ENCODE results near the gene RAI2.
A peak's percentile ranks its signal among the peaks of the same experiment; 100 is the strongest.

Gene RAI2

GRCh38 chrX:17860811-17861488 lies at the start of gene RAI2:
RAI2 (minus strand) TSS chrX:17861298; CDS start chrX:17802010, 59,288 bp downstream.
- DNase-seq: peak; percentile 23

GRCh38 chrX:17888421-17888820 lies 27.3 kb upstream of the RAI2 start:
- DNase-seq: no peak

DNA sequence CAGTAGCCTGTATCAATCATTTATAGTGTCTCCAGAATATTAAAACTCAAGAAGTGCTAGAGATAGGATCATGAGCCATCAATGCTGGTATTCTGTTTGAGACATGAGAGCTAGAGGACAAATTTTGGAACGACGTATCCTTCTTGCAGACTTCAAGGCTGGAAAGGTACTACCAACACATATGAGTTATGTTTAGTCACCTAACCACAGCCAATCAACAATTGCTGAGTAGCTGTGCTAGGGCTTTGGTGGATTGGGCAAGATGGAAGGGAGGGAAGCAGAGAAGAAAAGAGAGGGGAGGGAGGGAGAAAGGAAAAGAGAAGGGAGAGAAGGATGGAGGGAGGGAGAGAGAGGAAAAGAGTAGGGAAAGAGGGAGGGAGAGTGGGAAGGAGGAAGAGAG lies 21.6 kb upstream of the RAI2 start:
- DNase-seq: no peak

DNA sequence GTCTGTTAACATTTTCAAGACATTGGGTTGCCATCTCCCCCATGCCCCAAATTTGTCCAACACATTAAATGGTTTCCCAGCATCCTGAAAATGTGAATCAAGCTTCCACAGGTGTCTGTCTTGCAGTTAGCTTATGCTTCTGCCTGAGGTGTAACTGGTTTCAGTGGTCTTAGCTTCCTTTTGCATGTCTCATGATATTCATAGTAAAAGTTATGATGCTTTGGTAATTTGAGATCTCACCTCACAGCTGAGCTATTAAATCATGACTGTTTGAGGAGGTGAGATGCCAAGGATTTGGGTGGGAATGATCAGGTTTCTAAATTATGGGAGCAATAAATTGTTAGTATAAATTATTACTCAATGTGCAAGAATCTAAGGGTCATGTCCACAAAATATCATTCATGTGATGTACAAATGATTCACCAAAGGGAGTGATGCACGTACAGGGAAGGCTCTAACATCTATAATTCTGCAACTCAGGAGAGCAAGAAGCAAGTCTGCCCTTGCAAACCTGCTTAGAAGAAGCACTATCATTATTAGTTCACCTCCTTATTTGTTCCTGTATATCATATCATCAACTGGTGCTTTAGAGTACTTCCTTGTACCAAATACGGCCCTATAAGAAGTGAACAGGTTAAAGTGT lies 17.1 kb upstream of the RAI2 start:
- DNase-seq: no peak

DNA sequence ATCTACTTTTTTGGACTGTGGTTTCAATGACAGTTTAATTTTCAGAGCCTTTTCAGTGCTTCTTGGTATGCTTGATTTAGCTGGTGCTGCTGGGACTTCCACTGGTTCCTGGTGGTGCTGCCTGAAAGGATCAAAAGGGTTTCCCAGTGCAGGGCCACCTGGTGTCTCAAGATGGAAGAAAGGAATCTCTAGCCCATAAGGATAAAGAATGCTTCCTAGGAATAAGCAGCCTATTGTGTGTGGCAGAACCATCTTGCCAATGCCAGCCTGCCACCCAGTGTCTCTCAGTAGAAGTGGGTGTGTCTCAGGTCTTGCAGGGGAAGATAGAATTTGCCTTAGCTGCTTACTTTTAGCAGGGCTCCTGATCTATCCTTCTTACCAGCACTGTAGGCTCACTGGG lies 15.0 kb upstream of the RAI2 start:
- no peak for DNase-seq

GRCh38 chrX:17869580-17869979 lies 8.5 kb upstream of the RAI2 start:
- no peak for DNase-seq

GRCh38 chrX:17861489-17862011 lies 452 bp upstream of the RAI2 start:
- DNase-seq: no peak

DNA sequence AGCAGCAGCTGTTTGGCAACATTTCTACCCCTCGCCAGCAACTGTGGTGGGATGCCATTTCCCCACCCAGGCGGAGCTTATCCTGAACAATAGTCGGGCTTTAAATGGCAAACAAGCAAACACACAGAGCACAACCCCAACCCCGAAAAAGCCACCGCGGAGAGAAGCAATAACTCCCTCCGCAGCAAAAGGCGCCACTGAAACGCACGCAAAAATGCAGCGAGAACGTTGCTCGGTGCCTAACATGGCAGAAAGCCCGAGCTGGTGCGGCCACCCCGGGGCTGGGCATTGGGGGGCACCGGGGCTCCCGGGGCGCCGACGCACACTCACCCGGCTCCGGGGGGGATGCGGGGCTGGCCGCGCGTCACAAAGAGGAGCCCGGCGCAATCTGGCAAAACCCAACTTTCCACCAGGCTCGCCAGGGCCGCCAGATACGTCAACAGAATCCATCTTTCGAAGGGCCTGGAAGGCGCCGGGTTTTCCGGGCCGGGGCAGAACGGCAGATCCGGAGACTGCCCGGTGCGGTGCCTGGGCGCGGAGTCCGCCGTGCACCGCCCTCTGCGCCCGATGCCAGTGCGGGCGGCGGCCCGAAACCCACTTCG lies 818 bp downstream of the RAI2 start:
- DNase-seq: no peak

GRCh38 chrX:17859609-17860178 lies 1.4 kb downstream of the RAI2 start:
- no peak for DNase-seq

DNA sequence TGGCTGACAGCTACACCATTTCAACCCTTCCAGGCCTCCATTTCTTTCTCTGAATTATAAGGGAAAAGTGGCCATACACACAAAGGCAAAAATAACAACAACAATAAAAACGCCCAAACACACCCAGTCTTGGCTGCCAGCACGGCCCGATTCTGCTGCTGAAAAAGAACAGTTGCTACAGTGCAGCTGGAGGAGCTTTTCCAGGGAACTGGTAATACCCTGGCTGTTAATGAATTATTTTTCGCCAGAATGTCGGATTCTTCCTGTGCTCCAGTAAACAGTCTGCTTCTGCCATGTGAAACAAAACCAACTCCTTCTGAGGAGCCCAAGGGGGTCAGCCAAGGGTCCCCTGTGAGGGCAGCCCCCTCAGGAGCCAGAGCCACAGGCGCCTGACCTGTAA lies 6.6 kb downstream of the RAI2 start:
- DNase-seq: no peak

GRCh38 chrX:17854069-17854468 lies 7.0 kb downstream of the RAI2 start:
- no peak for DNase-seq

- no peak for DNase-seq
These were observed 9.2 kb downstream of the RAI2 start for GRCh38 chrX:17851874-17852273.

DNA sequence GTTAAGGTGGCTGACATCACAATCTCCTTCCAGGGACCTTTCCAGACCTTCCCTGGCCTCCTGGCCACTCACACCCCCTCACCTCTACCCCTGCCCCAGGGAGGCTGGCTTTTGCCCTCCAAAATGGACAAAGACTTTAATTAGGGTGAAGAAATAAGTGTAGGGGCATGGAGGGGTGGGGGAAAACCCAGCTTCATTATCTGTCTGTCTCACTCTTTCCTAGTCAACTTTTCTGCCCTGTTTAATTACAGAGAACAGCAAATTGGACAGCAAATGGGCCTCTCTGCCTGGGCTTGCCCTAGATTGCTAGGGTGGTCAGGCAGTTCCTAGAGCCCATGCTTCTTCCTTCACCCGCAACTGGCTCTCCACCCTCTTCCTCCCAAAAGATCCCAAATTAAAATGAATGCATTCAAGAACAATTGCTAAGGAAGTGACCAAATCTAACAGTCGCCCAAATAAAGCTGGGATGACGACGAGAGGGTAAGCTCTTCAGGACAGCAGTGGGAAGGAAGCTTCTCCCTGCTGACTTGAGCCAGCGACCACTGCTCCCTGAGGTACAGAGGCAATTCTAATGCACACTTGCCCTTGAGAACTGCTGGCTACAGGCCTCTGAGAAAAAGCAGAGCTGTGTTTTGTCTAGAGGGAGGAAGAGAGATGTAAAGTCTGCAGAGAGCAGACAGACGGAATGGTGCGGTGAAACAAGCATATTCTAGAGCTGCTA lies 12.4 kb downstream of the RAI2 start:
- DNase-seq: no peak

DNA sequence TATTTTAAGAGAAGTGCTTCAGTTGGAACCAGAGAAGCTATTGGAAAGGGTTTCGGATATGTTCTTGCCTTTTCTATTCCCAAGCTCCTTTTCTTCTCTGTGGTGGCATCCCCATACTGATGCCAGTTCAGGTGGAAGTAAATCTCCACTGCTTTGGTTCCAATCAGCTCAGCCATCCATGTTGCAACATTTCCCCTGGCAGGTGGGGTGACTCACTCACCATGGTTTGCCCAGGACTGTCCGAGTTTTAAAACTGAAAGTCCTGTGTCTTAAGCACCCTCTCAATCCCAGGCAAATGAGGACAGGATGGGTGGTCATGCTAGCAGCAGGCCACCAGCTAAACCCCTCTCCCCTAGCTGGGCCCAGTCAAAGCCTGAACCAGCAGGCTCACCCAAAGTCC lies 15.1 kb downstream of the RAI2 start:
- DNase-seq: no peak

GRCh38 chrX:17844236-17844635 lies 16.9 kb downstream of the RAI2 start:
- DNase-seq: no peak

- no peak for DNase-seq
These were observed 18.2 kb downstream of the RAI2 start for GRCh38 chrX:17842769-17843525.

DNA sequence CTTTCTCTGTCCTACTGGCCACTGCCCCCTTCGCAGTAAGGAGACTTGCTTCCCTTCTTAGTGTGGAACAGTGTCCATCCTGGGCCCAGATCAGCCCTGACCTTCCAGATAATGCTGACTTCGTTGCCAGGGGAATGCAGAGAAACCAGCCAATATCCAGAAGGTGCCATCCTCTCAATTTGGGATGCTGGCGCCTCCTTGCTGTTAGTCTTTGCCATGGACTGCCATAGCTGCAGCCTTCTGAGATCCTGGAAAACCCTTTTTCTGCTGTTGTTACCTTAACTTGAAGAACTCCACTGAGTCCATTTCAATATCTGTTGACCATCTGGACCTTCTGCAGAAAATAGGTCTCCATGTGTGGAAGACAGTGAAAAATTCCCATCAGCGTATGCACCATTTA lies 21.8 kb downstream of the RAI2 start:
- DNase-seq: no peak

DNA sequence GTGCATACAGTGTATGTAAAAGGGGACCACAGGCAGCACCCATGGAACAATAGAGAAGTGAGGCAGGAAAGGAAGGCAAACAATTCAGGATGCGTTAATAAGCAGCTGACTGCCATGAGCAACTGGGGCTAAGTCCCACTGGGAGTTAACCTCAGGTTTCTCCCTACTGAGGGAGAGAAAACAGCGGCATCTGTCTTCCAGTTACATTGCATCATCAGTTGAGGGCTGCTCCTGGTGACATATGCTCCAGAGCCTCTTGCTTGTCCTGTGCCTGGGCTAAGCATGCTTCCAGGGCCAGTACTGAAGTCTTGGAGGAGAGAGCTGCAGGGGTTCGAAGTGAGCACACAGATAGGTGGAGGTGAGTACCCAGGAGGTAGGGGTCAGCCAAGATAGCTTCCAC lies 24.3 kb downstream of the RAI2 start:
- DNase-seq: no peak

- no peak for DNase-seq
These were observed 27.1 kb downstream of the RAI2 start for GRCh38 chrX:17833954-17834353.

GRCh38 chrX:17831255-17831654 lies 29.8 kb downstream of the RAI2 start:
- DNase-seq: no peak

DNA sequence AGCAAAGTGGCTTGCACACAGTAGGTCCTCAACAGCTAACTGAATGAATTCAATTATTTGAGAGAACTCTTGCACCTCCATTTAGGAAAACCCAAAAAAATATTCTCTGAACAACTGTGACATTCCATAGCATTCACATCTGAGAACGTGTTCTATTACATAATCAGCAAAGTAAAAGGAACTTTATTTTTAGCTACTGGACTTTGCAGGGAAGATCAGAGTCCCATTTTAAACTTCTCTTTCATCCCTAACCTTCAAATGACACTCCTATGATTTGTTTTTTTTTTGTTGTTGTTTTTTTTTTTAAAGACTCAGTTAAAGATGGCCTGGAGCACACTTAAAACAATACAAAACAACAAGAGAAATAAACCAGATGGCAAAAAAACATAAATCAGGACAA lies 30.9 kb downstream of the RAI2 start:
- DNase-seq: no peak

- DNase-seq: no peak
These were observed 31.5 kb downstream of the RAI2 start for GRCh38 chrX:17829566-17829965.

Measured in activated CD4-positive, alpha-beta T cell treated with anti-CD3 and anti-CD28 coated beads for 1 hour (primary cell).